CD4-positive, alpha-beta memory T cell (primary cell): ENCODE data around the gene HIF1A. TPM values are rescaled to one million over a fixed set of nuclear protein-coding genes. Genes with fewer than 3 reads are reported as not detected.

Experiments used
- CTCF ChIA-PET: fragments of 350-600 bp; sonication (Branson Sonifier 250); formaldehyde crosslinking; loops from one replicate; lab custom pipeline; 2021; ENCODE audit warnings: inconsistent platforms; ENCODE audit not compliant: partially characterized antibody; lab: Charles Lee
- POLR2A ChIA-PET: fragments of 350-600 bp; sonication (Branson Sonifier 250); formaldehyde crosslinking; loops from one replicate; lab custom pipeline; 2021; ENCODE audit not compliant: partially characterized antibody; lab: Charles Lee
- DNase-seq, 5 donors: peaks; one replicate each; pipeline versions ENCODE4 v3.0.0 to v3.0.0-alpha.2; 2020 to 2022; ENCODE audit warnings: mixed read lengths in 1 of 5
- H3K27ac ChIP-seq: one replicate; pipeline ENCODE4 v1.7.0; 2013; ENCODE audit warnings: low read depth, low read length
- H3K27me3 ChIP-seq: 2 replicates; pipeline ENCODE4 v1.7.0; 2013; ENCODE audit warnings: mild to moderate bottlenecking, low read length, moderate library complexity; ENCODE audit not compliant: insufficient read depth
- H3K36me3 ChIP-seq: 2 replicates; pipeline ENCODE4 v1.7.0; 2013; ENCODE audit warnings: mild to moderate bottlenecking, low read length, moderate library complexity; ENCODE audit not compliant: insufficient read depth
- H3K4me1 ChIP-seq: 2 replicates; pipeline ENCODE4 v1.7.0; 2013; ENCODE audit warnings: mild to moderate bottlenecking, low read length, moderate library complexity; ENCODE audit not compliant: insufficient read depth
- H3K4me3 ChIP-seq, 2 donors: one replicate each; pipeline ENCODE4 v1.7.0; 2013; ENCODE audit warnings: low read length in 2 of 2, mild to moderate bottlenecking in 1 of 2
- H3K9me3 ChIP-seq, 2 donors: one replicate each; pipeline ENCODE4 v1.7.0; 2013; ENCODE audit warnings: low read length in 2 of 2, control low read depth in 1 of 2; ENCODE audit not compliant: control insufficient read depth in 1 of 2
- H3K27ac Mint-ChIP-seq, 7 donors: one replicate each; pipeline ENCODE4 v1.8.0; 2020 to 2021; ENCODE audit warnings: mixed read lengths in 7 of 7, mild to moderate bottlenecking in 6 of 7, inconsistent platforms in 3 of 7, moderate library complexity in 3 of 7
- H3K27me3 Mint-ChIP-seq, 2 donors: one replicate each; pipeline ENCODE4 v1.8.0; 2020 to 2021; ENCODE audit warnings: mixed read lengths in 2 of 2
- H3K36me3 Mint-ChIP-seq, 2 donors: one replicate each; pipeline ENCODE4 v1.8.0; 2020 to 2021; ENCODE audit warnings: mixed read lengths in 2 of 2, inconsistent platforms in 1 of 2, mild to moderate bottlenecking in 1 of 2
- H3K4me1 Mint-ChIP-seq, 4 donors: one replicate each; pipeline ENCODE4 v1.8.0; 2020 to 2021; ENCODE audit warnings: mixed read lengths in 4 of 4, mild to moderate bottlenecking in 1 of 4
- H3K4me3 Mint-ChIP-seq, 8 donors: one replicate each; pipeline ENCODE4 v1.8.0; 2020 to 2021; ENCODE audit warnings: mixed read lengths in 8 of 8, mild to moderate bottlenecking in 7 of 8, moderate library complexity in 6 of 8, inconsistent platforms in 3 of 8
- H3K9me3 Mint-ChIP-seq, 8 donors: one replicate each; pipeline ENCODE4 v1.8.0; 2020 to 2021; ENCODE audit warnings: mixed read lengths in 8 of 8, mild to moderate bottlenecking in 5 of 8, inconsistent platforms in 3 of 8, moderate library complexity in 1 of 8
- intact Hi-C: fragments of 100-400 bp; cut with micrococcal nuclease; formaldehyde crosslinking; loops from one replicate; pipeline ENCODE4 v1.15.1; 2023
- polyA plus RNA-seq, 2 donors: library from polyadenylated mRNA; unstranded; fragments of 300-500 nt; fragmentation: Illumina TruSeq; gene quantifications; one replicate each; pipeline ENCODE4 v1.2.3, GENCODE V29; 2021
- total RNA-seq, 2 experiments: library from RNA; stranded (reverse); gene quantifications; one replicate each; pipeline ENCODE4 v1.2.3, GENCODE V29; 2021

HIF1A gene
- total and polyA plus RNA-seq, 4 experiments from 2014 or later = 82.5 to 87.1 (median 84.2) TPM

DNA sequence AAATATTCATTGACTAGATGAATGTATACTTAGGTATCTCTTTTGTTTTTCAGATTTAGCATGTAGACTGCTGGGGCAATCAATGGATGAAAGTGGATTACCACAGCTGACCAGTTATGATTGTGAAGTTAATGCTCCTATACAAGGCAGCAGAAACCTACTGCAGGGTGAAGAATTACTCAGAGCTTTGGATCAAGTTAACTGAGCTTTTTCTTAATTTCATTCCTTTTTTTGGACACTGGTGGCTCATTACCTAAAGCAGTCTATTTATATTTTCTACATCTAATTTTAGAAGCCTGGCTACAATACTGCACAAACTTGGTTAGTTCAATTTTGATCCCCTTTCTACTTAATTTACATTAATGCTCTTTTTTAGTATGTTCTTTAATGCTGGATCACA lies 51.6 kb downstream of the HIF1A start:
- no peak overlapping the region for H3K4me3 Mint-ChIP-seq
- H3K4me1 Mint-ChIP-seq = peaks cover 3 to 16% (median 4%) of the 10 kb centered on the region in 4 donors
- POLR2A ChIA-PET = interaction anchor here (0.8 kb wide), 1 partner anchor 15 kb away, joined by 4 read pairs; the partner anchor contains the start of gene SNAPC1
- H3K27ac Mint-ChIP-seq = peak overlapping the region in 2 of 7 donors; percentile 48 to 75
- peaks cover 0 to 1% (median 0%) of the 10 kb centered on the region in 8 donors for H3K9me3 Mint-ChIP-seq
- peaks cover 21 to 49% of the 10 kb centered on the region in 2 donors for H3K36me3 Mint-ChIP-seq
- H3K27me3 Mint-ChIP-seq = no peaks in the 10 kb centered on the region
- H3K9me3 ChIP-seq = no peaks in the 10 kb centered on the region
- H3K27ac ChIP-seq = no peak overlapping the region
- peaks cover 27% of the 10 kb centered on the region for H3K36me3 ChIP-seq
- CTCF ChIA-PET = interaction anchor here (1.6 kb wide), 1 partner anchor 478 kb away, joined by 4 read pairs; no protein-coding TSS in a partner anchor
- H3K27me3 ChIP-seq = no peaks in the 10 kb centered on the region
- DNase-seq = no peak
- peaks cover 11% of the 10 kb centered on the region for H3K4me1 ChIP-seq
- intact Hi-C loops = loop anchor here (5.0 kb wide), 1 partner anchor 35 kb away; no protein-coding TSS in a partner anchor
- no peak overlapping the region for H3K4me3 ChIP-seq

DNA sequence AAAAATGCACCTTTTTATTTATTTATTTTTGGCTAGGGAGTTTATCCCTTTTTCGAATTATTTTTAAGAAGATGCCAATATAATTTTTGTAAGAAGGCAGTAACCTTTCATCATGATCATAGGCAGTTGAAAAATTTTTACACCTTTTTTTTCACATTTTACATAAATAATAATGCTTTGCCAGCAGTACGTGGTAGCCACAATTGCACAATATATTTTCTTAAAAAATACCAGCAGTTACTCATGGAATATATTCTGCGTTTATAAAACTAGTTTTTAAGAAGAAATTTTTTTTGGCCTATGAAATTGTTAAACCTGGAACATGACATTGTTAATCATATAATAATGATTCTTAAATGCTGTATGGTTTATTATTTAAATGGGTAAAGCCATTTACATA lies 52.0 kb downstream of the HIF1A start:
- Mint-ChIP-seq H3K4me3 (no peak overlapping the region), H3K36me3 (peaks cover 21 to 45% of the 10 kb centered on the region in 2 donors), H3K4me1 (peaks cover 3 to 19% (median 4%) of the 10 kb centered on the region in 4 donors), H3K27me3 (no peaks in the 10 kb centered on the region), H3K27ac (peak overlapping the region in 1 of 7 donors; percentile 75), H3K9me3 (peaks cover 0 to 1% (median 0%) of the 10 kb centered on the region in 8 donors)
- no peak for DNase-seq
- CTCF ChIA-PET = interaction anchor here (1.6 kb wide), 1 partner anchor 478 kb away, joined by 4 read pairs; no protein-coding TSS in a partner anchor
- Histone ChIP-seq H3K4me3 (no peak overlapping the region), H3K27me3 (no peaks in the 10 kb centered on the region), H3K4me1 (peaks cover 11% of the 10 kb centered on the region), H3K9me3 (no peaks in the 10 kb centered on the region), H3K27ac (no peak overlapping the region), H3K36me3 (peaks cover 23% of the 10 kb centered on the region)
- intact Hi-C loops = loop anchor here (5.0 kb wide), 1 partner anchor 35 kb away; no protein-coding TSS in a partner anchor
- POLR2A ChIA-PET = no interaction called here

DNA sequence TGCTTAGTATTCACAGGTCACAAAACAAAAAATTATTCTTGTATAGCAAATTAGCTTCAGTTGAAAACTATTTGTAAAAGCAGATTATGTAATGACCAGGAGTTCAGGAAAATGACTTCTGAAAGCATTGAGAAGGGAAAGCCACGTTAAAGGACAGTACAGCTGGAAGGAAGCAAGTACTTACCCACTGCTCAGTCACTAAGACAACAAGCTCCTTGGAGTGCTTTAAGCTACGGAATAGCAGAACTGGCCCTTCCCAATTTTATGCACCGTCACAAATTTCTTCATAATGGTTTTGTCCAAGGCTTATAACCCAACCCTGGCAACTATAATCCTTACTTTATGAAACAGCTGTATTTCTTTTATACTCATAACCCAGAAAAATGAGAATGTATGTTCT lies 54.0 kb downstream of the HIF1A start:
- H3K27me3 ChIP-seq = no peaks in the 10 kb centered on the region
- ChIA-PET POLR2A (interaction anchor here (1.2 to 2.8 kb wide), 3 partner anchors 13 to 245 kb away, joined by 3 to 23 read pairs (median 4); partner anchors contain the start of gene SNAPC1), CTCF (interaction anchor here (0.7 to 2.4 kb wide), 12 partner anchors 12 to 469 kb away, joined by 3 to 10 read pairs (median 5); partner anchors contain the start of gene SNAPC1)
- peak overlapping the region in 1 of 7 donors; percentile 72 for H3K27ac Mint-ChIP-seq
- intact Hi-C loops = loop anchor here (5.0 kb wide), 1 partner anchor 33 kb away; no protein-coding TSS in a partner anchor
- H3K4me3 Mint-ChIP-seq = no peak overlapping the region
- H3K36me3 Mint-ChIP-seq = peaks cover 21 to 34% of the 10 kb centered on the region in 2 donors
- H3K9me3 ChIP-seq = no peaks in the 10 kb centered on the region
- peaks cover 21% of the 10 kb centered on the region for H3K36me3 ChIP-seq
- peaks cover 3 to 19% (median 4%) of the 10 kb centered on the region in 4 donors for H3K4me1 Mint-ChIP-seq
- H3K4me3 ChIP-seq = no peak overlapping the region
- H3K27me3 Mint-ChIP-seq = no peaks in the 10 kb centered on the region
- H3K27ac ChIP-seq = no peak overlapping the region
- DNase-seq = no peak
- H3K9me3 Mint-ChIP-seq = peaks cover 0 to 1% (median 0%) of the 10 kb centered on the region in 8 donors
- H3K4me1 ChIP-seq = peaks cover 11% of the 10 kb centered on the region

DNA sequence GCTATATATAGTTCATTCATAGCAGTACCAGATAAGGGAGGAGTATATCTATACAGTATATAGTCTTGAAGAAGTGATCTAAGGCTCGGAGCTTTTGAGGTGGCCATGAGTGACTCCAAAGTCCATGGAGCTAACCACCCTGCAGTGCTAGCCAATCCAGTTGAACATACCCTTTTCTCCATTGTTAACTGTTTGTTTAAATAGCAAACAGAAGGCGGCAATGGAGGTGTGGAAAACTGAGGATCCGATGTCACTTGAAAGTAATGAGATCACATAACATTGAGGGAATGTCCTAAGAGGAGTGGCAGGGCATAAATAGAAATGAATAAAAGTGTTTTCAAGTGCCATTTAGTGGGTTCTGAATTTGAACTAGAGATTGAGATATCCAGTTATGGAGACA lies 54.6 kb downstream of the HIF1A start:
- H3K27me3 Mint-ChIP-seq = no peaks in the 10 kb centered on the region
- CTCF ChIA-PET = interaction anchor here (0.9 to 2.4 kb wide), 10 partner anchors 12 to 470 kb away, joined by 3 to 10 read pairs (median 5); partner anchors contain the start of gene SNAPC1
- H3K36me3 Mint-ChIP-seq = peaks cover 21 to 29% of the 10 kb centered on the region in 2 donors
- Histone ChIP-seq H3K4me1 (peaks cover 11% of the 10 kb centered on the region), H3K36me3 (peaks cover 19% of the 10 kb centered on the region), H3K27ac (no peak overlapping the region), H3K9me3 (no peaks in the 10 kb centered on the region), H3K27me3 (no peaks in the 10 kb centered on the region), H3K4me3 (no peak overlapping the region)
- H3K4me1 Mint-ChIP-seq = peaks cover 3 to 19% (median 4%) of the 10 kb centered on the region in 4 donors
- H3K9me3 Mint-ChIP-seq = peaks cover 0 to 1% (median 0%) of the 10 kb centered on the region in 8 donors
- peak overlapping the region in 2 of 8 donors; percentile 89 to 90 for H3K4me3 Mint-ChIP-seq
- intact Hi-C loops = loop anchor here (5.0 kb wide), 1 partner anchor 32 kb away; no protein-coding TSS in a partner anchor
- POLR2A ChIA-PET = interaction anchor here (0.6 to 2.8 kb wide), 3 partner anchors 12 to 269 kb away, joined by 3 to 23 read pairs (median 4); partner anchors contain the start of gene SNAPC1
- H3K27ac Mint-ChIP-seq = peak overlapping the region in 3 of 7 donors; percentile 23 to 72 (median 57)
- DNase-seq = no peak

DNA sequence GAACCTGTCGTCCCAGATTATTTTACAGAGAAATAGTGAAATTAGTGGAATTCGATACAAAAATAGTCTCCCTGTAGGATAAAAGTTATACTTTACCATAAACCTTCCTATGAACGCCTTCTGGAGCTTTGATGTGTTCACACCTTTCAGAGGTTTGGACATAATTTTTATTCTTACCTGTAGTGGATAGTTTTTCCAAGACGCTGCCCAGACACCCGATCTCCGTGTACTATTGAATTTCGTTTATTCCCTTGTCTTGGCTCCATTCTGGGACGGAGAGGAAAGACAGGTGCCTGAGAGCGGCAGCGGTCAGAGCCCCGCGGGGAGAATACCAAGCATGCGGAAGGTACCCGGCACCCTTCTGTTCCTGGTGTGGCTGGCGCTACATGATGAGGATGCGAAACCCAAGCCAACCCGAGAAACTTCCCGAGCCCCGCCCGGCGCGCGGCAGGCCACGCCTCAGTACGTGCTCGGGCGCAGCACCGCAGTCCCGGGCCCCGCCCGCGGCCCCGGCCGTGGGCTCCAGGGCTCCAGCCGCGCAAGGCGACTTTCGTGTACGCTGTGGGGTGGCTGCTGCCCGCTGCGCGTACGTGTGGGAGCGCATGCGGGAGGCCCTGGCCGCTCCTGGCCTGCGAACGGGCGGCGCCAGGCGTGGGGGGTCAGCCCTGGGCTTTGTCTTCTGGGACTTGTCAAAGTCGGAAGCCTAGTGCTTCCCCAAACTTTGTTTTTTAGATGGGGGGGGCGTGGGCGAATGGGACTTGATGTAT lies 55.6 kb downstream of the HIF1A start:
- H3K36me3 ChIP-seq = peaks cover 15% of the 10 kb centered on the region
- DNase-seq = peak; percentile 70 to 77 (median 72)
- intact Hi-C loops = loop anchor here (1.0 kb wide), 1 partner anchor 11 kb away; the partner anchor contains the start of gene SNAPC1
- no peaks in the 10 kb centered on the region for H3K9me3 ChIP-seq
- peaks cover 11% of the 10 kb centered on the region for H3K4me1 ChIP-seq
- Mint-ChIP-seq H3K36me3 (peaks cover 12 to 19% of the 10 kb centered on the region in 2 donors), H3K9me3 (peaks cover 0 to 1% (median 0%) of the 10 kb centered on the region in 8 donors), H3K4me1 (peaks cover 3 to 19% (median 4%) of the 10 kb centered on the region in 4 donors), H3K27me3 (peaks cover 0 to 1% of the 10 kb centered on the region in 2 donors), H3K4me3 (peak overlapping the region; percentile 84 to 93 (median 88)), H3K27ac (peak overlapping the region in 6 of 7 donors; percentile 72 to 96 (median 90))
- no peaks in the 10 kb centered on the region for H3K27me3 ChIP-seq
- POLR2A ChIA-PET = interaction anchor here (0.5 to 2.8 kb wide), 7 partner anchors 11 to 1660 kb away, joined by 3 to 23 read pairs (median 3); partner anchors contain the start of genes HIF1A and SNAPC1
- H3K4me3 ChIP-seq = peak overlapping the region; percentile 39 to 59
- H3K27ac ChIP-seq = peak overlapping the region; percentile 50
- CTCF ChIA-PET = interaction anchor here (0.5 to 2.4 kb wide), 5 partner anchors 11 to 412 kb away, joined by 4 to 10 read pairs (median 5); partner anchors contain the start of gene SNAPC1

DNA sequence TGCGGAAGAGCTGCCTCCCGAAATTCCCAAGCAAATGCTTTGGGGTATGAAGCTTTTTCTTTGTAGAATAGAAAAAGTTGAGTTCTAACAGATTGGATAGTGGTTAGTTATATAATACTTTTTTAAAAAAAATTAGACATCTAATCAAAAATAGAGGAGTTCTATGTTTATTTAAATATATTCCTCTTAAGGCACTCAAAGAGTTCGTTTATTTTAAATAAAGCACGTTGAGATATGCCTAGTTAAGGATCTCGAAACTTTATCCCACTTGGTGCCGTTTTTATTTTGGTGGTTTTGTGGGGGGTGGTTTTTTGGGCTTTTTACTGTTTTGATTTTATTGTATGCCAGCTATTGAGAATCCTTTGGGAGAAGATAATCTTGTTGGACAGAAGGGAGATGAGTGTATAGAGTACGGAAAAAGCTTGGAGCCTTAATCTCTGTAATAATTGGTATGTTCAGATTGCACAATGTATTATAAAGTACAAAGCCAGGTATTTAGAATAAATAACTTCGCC lies 56.2 kb downstream of the HIF1A start:
- peak overlapping the region in 5 of 7 donors; percentile 36 to 96 (median 64) for H3K27ac Mint-ChIP-seq

More for the DNA sequence above, 56.2 kb downstream of the HIF1A start:
- H3K9me3 Mint-ChIP-seq = peaks cover 0 to 1% (median 0%) of the 10 kb centered on the region in 8 donors
- H3K4me3 ChIP-seq = peak overlapping the region in 1 of 2 donors; percentile 59
- POLR2A ChIA-PET = interaction anchor here (1.2 to 1.8 kb wide), 4 partner anchors 10 to 471 kb away, joined by 3 to 16 read pairs (median 3); partner anchors contain the start of genes HIF1A and SNAPC1
- intact Hi-C loops = loop anchor here (1.0 kb wide), 1 partner anchor 11 kb away; the partner anchor contains the start of gene SNAPC1
- H3K4me3 Mint-ChIP-seq = peak overlapping the region; percentile 72 to 85 (median 78)
- H3K4me1 Mint-ChIP-seq = peaks cover 3 to 19% (median 4%) of the 10 kb centered on the region in 4 donors
- H3K36me3 Mint-ChIP-seq = peaks cover 11 to 14% of the 10 kb centered on the region in 2 donors
- H3K36me3 ChIP-seq = peaks cover 11% of the 10 kb centered on the region
- H3K27me3 Mint-ChIP-seq = peaks cover 0 to 1% of the 10 kb centered on the region in 2 donors
- H3K27ac ChIP-seq = peak overlapping the region; percentile 50
- no peak for DNase-seq
- CTCF ChIA-PET = interaction anchor here (0.5 to 2.4 kb wide), 3 partner anchors 10 to 472 kb away, joined by 3 to 7 read pairs (median 4); partner anchors contain the start of gene SNAPC1
- peaks cover 11% of the 10 kb centered on the region for H3K4me1 ChIP-seq
- H3K9me3 ChIP-seq = no peaks in the 10 kb centered on the region
- H3K27me3 ChIP-seq = no peaks in the 10 kb centered on the region
